ENCODE results near the gene PDZD8.
A peak's percentile ranks its signal among the peaks of the same experiment; 100 is the strongest.
"Not testable (repeated sequence)": the region's sequence is repeated elsewhere in the genome, so short reads cannot be mapped to it uniquely, and the experiment has no call there.

Gene PDZD8

GRCh38 chr10:117348236-117348635 lies 27.0 kb downstream of the PDZD8 start:
- DNase-seq (ENCODE audit: low spot score): no peak

- no peak for DNase-seq (ENCODE audit: low spot score)
These were observed 28.7 kb downstream of the PDZD8 start for GRCh38 chr10:117346574-117346973.

GRCh38 chr10:117345143-117345542 lies 30.1 kb downstream of the PDZD8 start:
- DNase-seq (ENCODE audit: low spot score): no peak

GRCh38 chr10:117342641-117343040 lies 32.6 kb downstream of the PDZD8 start:
- DNase-seq (ENCODE audit: low spot score): no peak

GRCh38 chr10:117341061-117341460 lies 34.2 kb downstream of the PDZD8 start:
- no peak for DNase-seq (ENCODE audit: low spot score)

GRCh38 chr10:117339979-117340378 lies 35.3 kb downstream of the PDZD8 start:
- no peak for DNase-seq (ENCODE audit: low spot score)

- no peak for DNase-seq (ENCODE audit: low spot score)
These were observed 35.7 kb downstream of the PDZD8 start for GRCh38 chr10:117339578-117339977.

- DNase-seq (ENCODE audit: low spot score): no peak
These were observed 40.3 kb downstream of the PDZD8 start for GRCh38 chr10:117334926-117335325.

GRCh38 chr10:117334066-117334465 lies 41.2 kb downstream of the PDZD8 start:
- no peak for DNase-seq (ENCODE audit: low spot score)

GRCh38 chr10:117327262-117327661 lies 48.0 kb downstream of the PDZD8 start:
- no peak for DNase-seq (ENCODE audit: low spot score)

- no peak for DNase-seq (ENCODE audit: low spot score)
These were observed 50.9 kb downstream of the PDZD8 start for GRCh38 chr10:117324367-117324766.

- DNase-seq (ENCODE audit: low spot score): no peak
These were observed 53.0 kb downstream of the PDZD8 start for GRCh38 chr10:117322260-117322659.

GRCh38 chr10:117320050-117320665 lies 55.1 kb downstream of the PDZD8 start:
- DNase-seq (ENCODE audit: low spot score): peak; percentile 20

GRCh38 chr10:117318909-117319308 lies 56.3 kb downstream of the PDZD8 start:
- peak; percentile 16 for DNase-seq (ENCODE audit: low spot score)

GRCh38 chr10:117316701-117317100 lies 58.5 kb downstream of the PDZD8 start:
- no peak for DNase-seq (ENCODE audit: low spot score)

- no peak for DNase-seq (ENCODE audit: low spot score)
These were observed 61.6 kb downstream of the PDZD8 start for GRCh38 chr10:117313641-117314040.

GRCh38 chr10:117312430-117312829 lies 62.8 kb downstream of the PDZD8 start:
- no peak for DNase-seq (ENCODE audit: low spot score)

GRCh38 chr10:117311261-117311660 lies 64.0 kb downstream of the PDZD8 start:
- DNase-seq (ENCODE audit: low spot score): no peak

GRCh38 chr10:117306674-117307073 lies 68.6 kb downstream of the PDZD8 start:
- DNase-seq (ENCODE audit: low spot score): no peak

- not testable (repeated sequence) for DNase-seq (ENCODE audit: low spot score)
These were observed 71.8 kb downstream of the PDZD8 start for GRCh38 chr10:117303451-117303850.

GRCh38 chr10:117300671-117301070 lies 74.6 kb downstream of the PDZD8 start:
- DNase-seq (ENCODE audit: low spot score): no peak

- no peak for DNase-seq (ENCODE audit: low spot score)
These were observed 75.8 kb downstream of the PDZD8 start for GRCh38 chr10:117299435-117299834.

- DNase-seq (ENCODE audit: low spot score): no peak
These were observed 77.0 kb downstream of the PDZD8 start for GRCh38 chr10:117298219-117298618.

- DNase-seq (ENCODE audit: low spot score): no peak
These were observed 80.5 kb downstream of the PDZD8 start for GRCh38 chr10:117294735-117295134.

Data from kidney capillary endothelial cell (primary cell).